Epithelial cell of esophagus (primary cell): ENCODE measurements around the gene KCNQ4.
A peak's percentile ranks its signal among the peaks of the same experiment; 100 is the strongest.

Experiments used
- DNase-seq: peaks from one replicate; pipeline ENCODE4 v3.0.0; 2010; ENCODE audit warnings: low read depth
- H3K4me3 ChIP-seq: 2 replicates; pipeline ENCODE4 v1.5.1; 2011; ENCODE audit warnings: mild to moderate bottlenecking, low read length, control low read depth
- TF ChIP-seq, protein P1 (sequence below): IDR thresholded peaks from 2 replicates; pipeline ENCODE4 v1.5.1; 2011; ENCODE audit warnings: low read depth, mild to moderate bottlenecking, low read length, control low read depth, inconsistent platforms; ENCODE audit not compliant: insufficient read depth; ENCODE audit errors: missing control alignments

The KCNQ4 gene

GRCh38 chr1:40820911-40821693 is 37.5 kb downstream of the KCNQ4 start:
- TF ChIP-seq, protein P1, sequence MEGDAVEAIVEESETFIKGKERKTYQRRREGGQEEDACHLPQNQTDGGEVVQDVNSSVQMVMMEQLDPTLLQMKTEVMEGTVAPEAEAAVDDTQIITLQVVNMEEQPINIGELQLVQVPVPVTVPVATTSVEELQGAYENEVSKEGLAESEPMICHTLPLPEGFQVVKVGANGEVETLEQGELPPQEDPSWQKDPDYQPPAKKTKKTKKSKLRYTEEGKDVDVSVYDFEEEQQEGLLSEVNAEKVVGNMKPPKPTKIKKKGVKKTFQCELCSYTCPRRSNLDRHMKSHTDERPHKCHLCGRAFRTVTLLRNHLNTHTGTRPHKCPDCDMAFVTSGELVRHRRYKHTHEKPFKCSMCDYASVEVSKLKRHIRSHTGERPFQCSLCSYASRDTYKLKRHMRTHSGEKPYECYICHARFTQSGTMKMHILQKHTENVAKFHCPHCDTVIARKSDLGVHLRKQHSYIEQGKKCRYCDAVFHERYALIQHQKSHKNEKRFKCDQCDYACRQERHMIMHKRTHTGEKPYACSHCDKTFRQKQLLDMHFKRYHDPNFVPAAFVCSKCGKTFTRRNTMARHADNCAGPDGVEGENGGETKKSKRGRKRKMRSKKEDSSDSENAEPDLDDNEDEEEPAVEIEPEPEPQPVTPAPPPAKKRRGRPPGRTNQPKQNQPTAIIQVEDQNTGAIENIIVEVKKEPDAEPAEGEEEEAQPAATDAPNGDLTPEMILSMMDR: no peak
- DNase-seq: no peak
- H3K4me3 ChIP-seq: no peak overlapping the region

DNA sequence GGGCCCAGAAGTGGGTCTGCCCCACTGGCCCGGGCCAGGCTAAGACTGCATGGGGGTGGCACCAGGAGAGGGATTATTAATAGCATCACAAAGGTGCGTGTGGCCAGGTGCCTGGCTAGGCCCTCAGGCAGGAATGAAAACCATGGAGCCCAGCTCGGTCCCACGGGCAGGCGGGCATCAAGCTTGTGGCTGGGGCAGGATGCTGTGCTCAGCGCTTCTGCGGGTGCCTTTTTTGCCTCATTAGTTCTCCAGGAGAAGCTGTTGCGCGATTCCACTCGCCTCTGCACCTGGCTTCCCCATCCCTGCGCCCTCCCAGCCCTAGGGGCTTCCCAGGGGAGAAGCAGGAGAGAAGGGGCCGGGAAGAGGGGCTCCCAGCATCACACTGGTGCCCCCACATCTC is 39.3 kb downstream of the KCNQ4 start:
- no peak for DNase-seq
- TF ChIP-seq, protein P1: no peak
- no peak overlapping the region for H3K4me3 ChIP-seq

DNA sequence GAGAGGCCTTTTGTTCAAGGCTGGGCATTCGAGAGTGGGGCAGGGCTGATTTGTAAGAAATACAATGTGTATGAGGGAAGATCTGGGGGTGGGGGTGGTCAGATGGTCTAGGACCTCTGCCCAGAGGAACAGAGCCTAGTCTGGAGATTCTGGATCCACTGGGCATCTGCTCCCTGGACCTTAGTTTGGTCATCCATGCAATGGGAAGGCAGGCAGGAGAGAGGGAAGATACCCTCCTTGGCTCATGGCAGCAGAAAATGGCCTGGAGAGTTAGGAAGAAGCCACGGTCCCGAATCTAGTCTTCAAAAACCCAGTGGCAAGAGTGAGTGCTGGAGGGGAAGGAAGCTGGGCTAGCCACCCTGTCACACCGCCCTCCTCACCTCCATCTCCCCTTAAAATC is 39.8 kb downstream of the KCNQ4 start:
- TF ChIP-seq, protein P1: no peak
- no peak for DNase-seq
- no peak overlapping the region for H3K4me3 ChIP-seq

GRCh38 chr1:40823983-40824382 is 40.4 kb downstream of the KCNQ4 start:
- H3K4me3 ChIP-seq: no peak overlapping the region
- no peak for DNase-seq
- TF ChIP-seq, protein P1: no peak

GRCh38 chr1:40824591-40825434 is 41.2 kb downstream of the KCNQ4 start:
- TF ChIP-seq, protein P1: no peak
- DNase-seq: peak; percentile 26
- no peak overlapping the region for H3K4me3 ChIP-seq

DNA sequence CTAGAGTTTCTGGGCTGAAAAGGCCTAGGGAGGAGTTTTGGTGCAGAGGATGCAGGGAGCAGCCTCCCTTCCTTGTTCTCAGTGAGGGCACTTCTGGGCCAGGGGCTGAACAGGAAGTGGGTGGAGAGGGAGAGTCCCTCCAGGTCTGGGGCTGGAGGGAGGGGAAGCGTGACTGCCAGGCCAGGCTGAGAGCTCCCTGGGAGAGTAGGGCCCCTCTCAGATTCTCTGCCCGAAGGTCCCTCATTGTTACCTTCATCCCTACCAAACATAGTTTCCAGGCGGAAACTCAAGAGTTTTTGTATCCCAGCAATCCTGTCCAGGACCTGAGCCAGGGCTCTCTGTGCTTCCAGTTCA is 41.8 kb downstream of the KCNQ4 start:
- H3K4me3 ChIP-seq: no peak overlapping the region

More for the DNA sequence above, 41.8 kb downstream of the KCNQ4 start:
- TF ChIP-seq, protein P1: no peak
- no peak for DNase-seq
